GM12801 (cell line): ENCODE measurements around the gene RAPGEF4.

Experiments used
- CTCF ChIP-seq: IDR thresholded peaks from one replicate; pipeline ENCODE4 v1.5.1; 2011; ENCODE audit warnings: control low read depth; ENCODE audit not compliant: insufficient read length; ENCODE audit errors: extremely low read depth

RAPGEF4 gene

GRCh38 chr2:172830482-172830881 lies 94.8 kb downstream of the RAPGEF4 start:
- no peak for TF ChIP-seq CTCF

- TF ChIP-seq CTCF = no peak
Observed at GRCh38 chr2:172833898-172834297, 98.3 kb downstream of the RAPGEF4 start.

GRCh38 chr2:172834881-172835280 lies 99.2 kb downstream of the RAPGEF4 start:
- TF ChIP-seq CTCF = no peak

GRCh38 chr2:172836347-172836821 lies 100.7 kb downstream of the RAPGEF4 start:
- TF ChIP-seq CTCF = no peak

GRCh38 chr2:172836827-172837226 lies 101.2 kb downstream of the RAPGEF4 start:
- TF ChIP-seq CTCF = no peak

- TF ChIP-seq CTCF = no peak
Observed at GRCh38 chr2:172839446-172839845, 103.8 kb downstream of the RAPGEF4 start.

- TF ChIP-seq CTCF = no peak
Observed at GRCh38 chr2:172842511-172843265, 107.0 kb downstream of the RAPGEF4 start.

- TF ChIP-seq CTCF = no peak
Observed at GRCh38 chr2:172843266-172843582, 107.6 kb downstream of the RAPGEF4 start.
